ENCODE measurements around the gene PLIN5. TPM values are rescaled to one million over a fixed set of nuclear protein-coding genes. Genes with fewer than 3 reads are reported as not detected.

The PLIN5 gene
- total RNA-seq, 1 donor from 2014 or later: 17.2 TPM

DNA sequence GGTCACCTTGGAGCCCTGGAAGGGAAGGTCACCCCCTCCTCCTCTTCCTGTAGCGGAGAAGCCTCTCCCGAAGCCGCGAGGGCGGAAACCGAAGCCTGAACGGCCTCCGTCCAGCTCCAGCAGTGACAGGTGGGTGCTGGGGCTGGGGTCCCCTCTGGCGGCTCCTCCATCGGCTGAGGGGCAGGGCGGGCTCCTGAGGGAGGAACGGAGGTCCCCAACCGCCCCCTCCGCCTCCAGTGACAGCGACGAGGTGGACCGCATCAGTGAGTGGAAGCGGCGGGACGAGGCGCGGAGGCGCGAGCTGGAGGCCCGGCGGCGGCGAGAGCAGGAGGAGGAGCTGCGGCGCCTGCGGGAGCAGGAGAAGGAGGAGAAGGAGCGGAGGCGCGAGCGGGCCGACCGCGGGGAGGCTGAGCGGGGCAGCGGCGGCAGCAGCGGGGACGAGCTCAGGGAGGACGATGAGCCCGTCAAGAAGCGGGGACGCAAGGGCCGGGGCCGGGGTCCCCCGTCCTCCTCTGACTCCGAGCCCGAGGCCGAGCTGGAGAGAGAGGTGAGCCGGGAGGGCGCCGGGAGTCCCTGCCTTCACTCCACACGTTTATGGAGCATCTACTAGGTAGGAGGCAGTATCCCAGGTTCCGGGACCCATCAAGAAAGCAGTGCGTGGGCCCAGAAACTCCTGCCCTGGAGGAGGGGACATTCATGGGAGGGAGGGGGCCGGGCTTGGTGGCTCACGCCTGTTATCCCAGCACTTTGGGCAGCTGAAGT is 40.9 kb downstream of the PLIN5 start:
- no peaks in the 10 kb centered on the region for H3K4me1 ChIP-seq
- no peak overlapping the region for H3K4me3 ChIP-seq
- ATAC-seq (no peak), DNase-seq (no peak)
- intact Hi-C loops (cut with DNase I): no loop called here
- H3K9me3 ChIP-seq: no peaks in the 10 kb centered on the region
- no peak overlapping the region for H3K27ac ChIP-seq
- peaks cover 79% of the 10 kb centered on the region for H3K36me3 ChIP-seq
- TF ChIP-seq, protein P1, sequence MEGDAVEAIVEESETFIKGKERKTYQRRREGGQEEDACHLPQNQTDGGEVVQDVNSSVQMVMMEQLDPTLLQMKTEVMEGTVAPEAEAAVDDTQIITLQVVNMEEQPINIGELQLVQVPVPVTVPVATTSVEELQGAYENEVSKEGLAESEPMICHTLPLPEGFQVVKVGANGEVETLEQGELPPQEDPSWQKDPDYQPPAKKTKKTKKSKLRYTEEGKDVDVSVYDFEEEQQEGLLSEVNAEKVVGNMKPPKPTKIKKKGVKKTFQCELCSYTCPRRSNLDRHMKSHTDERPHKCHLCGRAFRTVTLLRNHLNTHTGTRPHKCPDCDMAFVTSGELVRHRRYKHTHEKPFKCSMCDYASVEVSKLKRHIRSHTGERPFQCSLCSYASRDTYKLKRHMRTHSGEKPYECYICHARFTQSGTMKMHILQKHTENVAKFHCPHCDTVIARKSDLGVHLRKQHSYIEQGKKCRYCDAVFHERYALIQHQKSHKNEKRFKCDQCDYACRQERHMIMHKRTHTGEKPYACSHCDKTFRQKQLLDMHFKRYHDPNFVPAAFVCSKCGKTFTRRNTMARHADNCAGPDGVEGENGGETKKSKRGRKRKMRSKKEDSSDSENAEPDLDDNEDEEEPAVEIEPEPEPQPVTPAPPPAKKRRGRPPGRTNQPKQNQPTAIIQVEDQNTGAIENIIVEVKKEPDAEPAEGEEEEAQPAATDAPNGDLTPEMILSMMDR (IDR thresholded peaks at IDR 0.05): no peak
- H3K27me3 ChIP-seq: no peaks in the 10 kb centered on the region

DNA sequence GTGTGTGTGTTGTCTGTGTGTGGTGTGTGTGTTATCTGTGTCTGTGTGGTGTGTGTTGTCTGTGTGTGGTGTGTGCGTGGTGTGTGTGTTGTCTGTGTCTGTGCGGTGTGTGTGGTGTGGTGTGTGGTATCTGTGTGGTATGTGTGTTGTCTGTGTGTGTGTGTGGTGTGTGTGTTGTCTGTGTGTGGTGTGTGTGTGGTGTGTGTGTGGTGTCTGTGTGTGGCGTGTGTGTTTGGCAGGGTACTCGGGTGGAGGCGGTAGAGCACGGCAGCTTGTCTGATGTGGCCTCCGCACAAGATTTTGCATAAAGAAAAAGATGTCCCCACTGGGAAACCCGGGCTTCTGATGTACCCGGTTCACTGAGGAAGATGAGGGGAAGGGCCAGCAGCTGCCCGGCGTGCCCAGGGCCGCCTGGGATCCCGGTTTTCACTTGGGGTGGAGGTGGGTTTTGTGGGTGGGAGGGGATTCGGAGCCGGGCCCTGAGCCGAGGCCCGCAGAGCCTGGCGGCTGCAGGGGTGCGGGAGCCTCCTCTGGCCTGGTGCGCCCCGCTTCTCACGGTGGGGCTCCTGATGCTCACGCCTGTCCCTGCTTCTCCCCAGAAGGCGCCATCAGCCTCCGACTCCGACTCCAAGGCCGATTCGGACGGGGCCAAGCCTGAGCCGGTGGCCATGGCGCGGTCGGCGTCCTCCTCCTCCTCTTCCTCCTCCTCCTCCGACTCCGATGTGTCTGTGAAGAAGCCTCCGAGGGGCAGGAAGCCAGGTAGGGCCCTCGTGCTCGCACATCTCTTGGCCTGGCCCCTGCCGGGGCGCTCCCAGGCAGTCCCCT is 41.7 kb downstream of the PLIN5 start:
- no peak for DNase-seq
- TF ChIP-seq, protein P1 (IDR thresholded peaks at IDR 0.05): no peak
- ATAC-seq: no peak
- intact Hi-C loops (cut with DNase I): no loop called here
- Histone ChIP-seq H3K4me1 (no peaks in the 10 kb centered on the region), H3K4me3 (no peak overlapping the region), H3K36me3 (peaks cover 76% of the 10 kb centered on the region), H3K27ac (no peak overlapping the region), H3K9me3 (no peaks in the 10 kb centered on the region), H3K27me3 (no peaks in the 10 kb centered on the region)

DNA sequence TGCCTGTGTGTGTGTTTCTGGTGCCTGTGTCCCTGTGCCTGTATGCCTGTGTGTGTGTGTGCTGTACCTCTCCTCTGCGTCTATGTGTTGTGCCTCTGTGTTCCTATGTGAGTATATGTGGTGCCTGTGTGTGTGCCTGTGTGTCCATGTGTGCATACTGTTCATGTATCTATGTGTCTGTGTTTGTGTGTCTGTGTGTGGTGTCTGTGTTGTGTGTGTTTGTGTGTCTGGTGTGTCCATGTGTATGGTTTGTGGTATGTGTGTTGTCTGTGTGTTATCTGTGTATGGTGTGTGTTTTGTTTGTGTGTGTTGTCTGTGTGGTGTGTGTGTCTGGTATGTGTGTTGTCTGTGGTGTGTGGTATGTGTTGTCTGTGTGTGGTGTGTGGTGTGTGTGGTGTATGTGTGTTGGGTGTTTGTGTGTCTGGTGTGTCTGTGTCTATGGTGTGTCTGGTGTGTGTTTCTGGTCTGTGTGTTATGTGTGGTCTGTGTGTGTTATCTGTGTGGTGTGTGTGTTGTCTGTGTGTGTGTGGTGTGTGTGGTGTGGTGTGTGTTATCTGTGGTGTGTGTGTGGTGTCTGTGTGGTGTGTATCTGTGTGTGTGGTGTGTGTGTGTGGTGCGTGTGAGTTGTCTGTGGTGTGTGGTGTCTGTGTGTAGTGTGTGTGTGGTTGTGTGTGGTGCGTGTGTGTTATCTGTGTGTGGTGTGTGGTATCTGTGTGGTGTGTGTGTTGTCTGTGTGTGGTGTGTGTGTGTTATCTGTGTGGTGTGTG is 42.5 kb downstream of the PLIN5 start:
- no peak for ATAC-seq
- H3K27ac ChIP-seq: no peak overlapping the region
- H3K27me3 ChIP-seq: no peaks in the 10 kb centered on the region
- no peaks in the 10 kb centered on the region for H3K9me3 ChIP-seq
- no peak for DNase-seq
- H3K4me3 ChIP-seq: no peak overlapping the region
- no peaks in the 10 kb centered on the region for H3K4me1 ChIP-seq
- intact Hi-C loops (cut with DNase I): no loop called here
- peaks cover 68% of the 10 kb centered on the region for H3K36me3 ChIP-seq
- TF ChIP-seq, protein P1 (IDR thresholded peaks at IDR 0.05): no peak

DNA sequence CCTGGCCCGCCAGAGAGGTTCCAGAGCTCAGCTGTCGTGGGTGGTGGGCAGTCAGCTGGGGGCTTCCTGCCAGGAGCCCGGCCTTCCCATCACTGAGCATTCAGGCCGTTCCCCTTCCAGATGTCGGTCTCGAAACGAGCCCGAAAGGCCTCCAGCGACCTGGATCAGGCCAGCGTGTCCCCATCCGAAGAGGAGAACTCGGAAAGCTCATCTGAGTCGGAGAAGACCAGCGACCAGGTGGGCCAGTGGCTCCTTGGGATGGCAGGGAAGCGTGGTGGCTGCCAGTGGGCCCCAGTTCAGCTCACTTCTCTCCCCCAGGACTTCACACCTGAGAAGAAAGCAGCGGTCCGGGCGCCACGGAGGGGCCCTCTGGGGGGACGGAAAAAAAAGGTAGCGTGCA is 43.6 kb downstream of the PLIN5 start:
- no peak for ATAC-seq
- no peaks in the 10 kb centered on the region for H3K4me1 ChIP-seq

GRCh38 chr19:4488496-4488895 is 46.5 kb downstream of the PLIN5 start:
- TF ChIP-seq, protein P1 (IDR thresholded peaks at IDR 0.05): no peak
- no peak overlapping the region for H3K4me3 ChIP-seq
- peaks cover 31% of the 10 kb centered on the region for H3K36me3 ChIP-seq
- no peak for DNase-seq
- H3K27ac ChIP-seq: no peak overlapping the region
- H3K4me1 ChIP-seq: no peaks in the 10 kb centered on the region
- ATAC-seq: no peak
- H3K27me3 ChIP-seq: no peaks in the 10 kb centered on the region
- intact Hi-C loops (cut with DNase I): no loop called here
- H3K9me3 ChIP-seq: no peaks in the 10 kb centered on the region

More for the DNA sequence above, 43.6 kb downstream of the PLIN5 start:
- no peaks in the 10 kb centered on the region for H3K9me3 ChIP-seq
- intact Hi-C loops (cut with DNase I): no loop called here
- DNase-seq: no peak
- H3K4me3 ChIP-seq: no peak overlapping the region
- TF ChIP-seq, protein P1 (IDR thresholded peaks at IDR 0.05): no peak
- no peaks in the 10 kb centered on the region for H3K27me3 ChIP-seq
- peaks cover 57% of the 10 kb centered on the region for H3K36me3 ChIP-seq
- H3K27ac ChIP-seq: no peak overlapping the region
